GM18867 (cell line): ENCODE measurements around the gene AANAT.
A peak's percentile ranks its signal among the peaks of the same experiment; 100 is the strongest.

Experiments used
- ATAC-seq: cut with Tn5 transposase; IDR thresholded peaks from one replicate; pipeline ENCODE4 v1.9.1; 2021; ENCODE audit warnings: mild to moderate bottlenecking, moderate library complexity; ENCODE audit not compliant: unreplicated experiment

AANAT gene

DNA sequence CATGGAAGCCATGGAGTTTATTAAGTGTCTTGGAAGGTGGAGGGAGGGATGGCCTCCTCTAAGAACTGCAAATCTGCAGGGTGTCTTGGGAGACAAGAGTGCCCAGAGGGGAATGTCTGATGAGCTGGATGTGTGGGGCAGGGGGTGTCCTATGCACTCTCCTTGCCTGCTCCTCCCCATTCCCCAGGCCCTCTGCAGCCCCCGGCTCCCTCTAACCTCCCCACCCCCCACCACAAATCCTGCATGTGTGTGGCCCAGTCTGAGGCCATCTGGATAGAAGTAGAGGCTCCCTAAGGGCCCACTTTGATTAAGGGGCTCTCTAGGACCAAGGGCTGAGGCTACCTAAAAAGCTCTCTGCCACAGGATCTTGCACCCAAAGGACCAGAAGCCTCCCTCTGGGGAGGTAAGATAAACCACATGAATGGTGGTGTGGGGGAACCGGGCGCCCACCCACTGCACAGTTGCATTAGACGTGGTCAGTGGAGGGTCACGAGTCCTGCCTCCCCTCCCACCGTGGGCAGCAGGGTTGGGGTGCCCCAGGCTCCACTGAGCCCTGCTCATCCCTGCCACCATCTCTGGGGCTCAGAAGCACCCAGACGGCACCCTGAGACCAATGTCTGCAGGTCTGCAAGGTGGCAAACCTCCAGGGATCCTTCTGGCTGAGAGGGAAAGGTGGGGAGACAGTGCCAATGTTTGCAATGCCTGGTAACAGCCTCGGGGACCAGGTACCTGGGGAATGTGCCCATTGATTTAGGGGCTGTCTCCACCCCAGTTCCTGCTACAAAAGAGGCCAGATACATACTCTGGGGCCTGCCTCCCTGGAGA, 618 bp downstream of the AANAT start:
- no peak for ATAC-seq

- ATAC-seq = no peak
These were observed 1.2 kb downstream of the AANAT start for GRCh38 chr17:76468634-76469010.

DNA sequence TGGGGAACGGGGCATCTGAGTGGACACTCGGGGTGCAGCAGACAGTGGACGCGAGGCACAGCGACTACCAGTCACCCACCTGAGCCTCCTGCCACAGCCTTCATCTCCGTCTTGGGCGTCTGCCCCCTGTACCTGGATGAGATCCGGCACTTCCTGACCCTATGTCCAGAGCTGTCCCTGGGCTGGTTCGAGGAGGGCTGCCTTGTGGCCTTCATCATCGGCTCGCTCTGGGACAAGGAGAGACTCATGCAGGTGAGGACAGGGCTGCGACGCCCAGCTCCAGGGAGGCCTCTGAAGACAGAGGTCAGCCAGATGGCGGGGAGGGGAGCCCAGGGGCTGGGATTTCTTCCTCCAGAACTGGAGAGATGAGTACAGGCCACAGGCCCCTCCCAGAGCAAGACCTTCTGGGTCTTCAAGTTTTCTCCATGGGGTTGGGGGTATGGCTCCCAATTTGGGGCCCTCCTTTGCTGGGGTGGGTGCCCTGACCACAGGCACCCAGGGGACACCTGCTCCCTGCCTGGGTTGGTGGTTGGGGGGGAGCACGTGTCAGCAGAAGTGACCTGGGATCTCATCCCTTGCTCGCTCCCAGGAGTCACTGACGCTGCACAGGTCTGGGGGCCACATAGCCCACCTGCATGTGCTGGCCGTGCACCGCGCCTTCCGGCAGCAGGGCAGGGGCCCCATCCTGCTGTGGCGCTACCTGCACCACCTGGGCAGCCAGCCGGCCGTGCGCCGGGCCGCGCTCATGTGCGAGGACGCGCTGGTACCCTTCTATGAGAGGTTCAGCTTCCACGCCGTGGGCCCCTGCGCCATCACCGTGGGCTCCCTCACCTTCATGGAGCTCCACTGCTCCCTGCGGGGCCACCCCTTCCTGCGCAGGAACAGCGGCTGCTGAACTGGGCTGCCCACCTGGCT, 1.9 kb downstream of the AANAT start:
- ATAC-seq = no peak

DNA sequence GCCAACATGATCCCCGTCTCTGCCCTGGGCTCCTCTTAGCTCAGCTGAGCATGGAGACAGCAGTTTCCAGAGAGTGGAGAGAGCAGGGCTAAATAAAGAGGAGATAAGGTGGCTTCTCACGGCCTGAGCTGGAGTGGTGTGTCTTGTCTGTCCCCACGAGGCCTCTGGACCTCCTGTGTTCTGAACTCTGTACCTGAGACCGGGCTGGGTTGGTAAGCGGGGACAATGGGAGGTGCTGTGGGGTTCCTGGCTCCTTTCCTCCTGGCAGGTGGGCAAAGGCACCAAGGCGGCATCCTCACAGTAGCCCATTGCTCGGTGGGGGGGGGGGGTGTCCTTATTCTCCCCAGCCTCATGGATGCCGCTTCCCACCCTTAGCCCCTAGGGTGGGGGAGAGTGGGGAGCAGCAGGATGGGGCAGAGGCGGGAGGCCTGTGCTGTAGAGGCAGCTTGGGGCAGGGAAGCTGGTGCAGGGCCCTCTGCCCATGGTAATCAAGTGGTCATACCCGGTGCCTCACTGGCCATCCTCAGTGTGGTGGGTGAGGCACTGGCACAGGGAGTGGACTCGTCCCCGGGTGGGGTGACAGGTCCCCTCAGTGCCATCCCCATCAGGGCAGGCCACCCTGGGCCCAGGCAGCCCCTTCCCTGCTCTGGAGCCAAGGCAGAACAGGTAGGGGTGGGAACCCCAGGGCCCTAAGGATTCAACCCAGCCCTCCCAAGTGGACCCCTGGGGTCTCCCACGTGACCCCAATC, 2.8 kb downstream of the AANAT start:
- no peak for ATAC-seq

DNA sequence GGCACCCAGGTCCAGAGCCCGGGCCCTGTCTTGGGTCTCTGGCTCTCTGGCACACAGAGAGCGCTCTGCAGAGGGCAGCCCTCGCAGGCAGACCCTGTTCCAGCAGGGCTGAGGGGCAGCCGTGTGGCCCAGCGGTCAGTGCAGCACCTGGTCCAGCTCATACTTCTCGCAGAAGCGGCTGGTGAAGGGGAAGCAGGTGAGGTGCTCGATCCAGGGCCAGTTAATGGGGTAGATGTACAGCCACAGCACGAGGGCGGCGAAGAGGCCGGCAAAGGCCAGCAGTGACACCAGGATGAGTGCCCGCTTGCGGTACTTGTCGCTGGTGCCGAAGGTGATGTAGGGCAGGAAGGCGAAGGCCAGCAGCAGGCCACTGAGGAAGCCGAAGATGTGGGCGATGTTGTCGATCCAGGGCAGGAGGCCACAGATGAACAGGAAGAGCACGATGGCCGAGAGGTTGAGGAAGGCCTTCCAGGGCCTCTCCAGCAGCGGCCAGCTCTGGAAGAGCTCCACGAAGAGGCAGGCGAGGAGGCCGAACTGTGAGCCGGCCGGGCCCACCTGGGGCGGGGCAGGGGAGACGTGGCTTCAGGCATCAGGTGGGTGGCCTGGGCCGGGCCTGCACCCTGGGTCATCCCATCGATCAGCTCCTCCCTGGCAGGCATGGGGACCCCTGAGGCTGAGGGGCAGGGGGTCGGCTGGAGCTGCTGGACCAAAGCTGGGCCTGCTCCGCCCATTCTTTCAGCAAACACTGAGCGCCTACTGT, 4.3 kb downstream of the AANAT start:
- ATAC-seq = no peak

DNA sequence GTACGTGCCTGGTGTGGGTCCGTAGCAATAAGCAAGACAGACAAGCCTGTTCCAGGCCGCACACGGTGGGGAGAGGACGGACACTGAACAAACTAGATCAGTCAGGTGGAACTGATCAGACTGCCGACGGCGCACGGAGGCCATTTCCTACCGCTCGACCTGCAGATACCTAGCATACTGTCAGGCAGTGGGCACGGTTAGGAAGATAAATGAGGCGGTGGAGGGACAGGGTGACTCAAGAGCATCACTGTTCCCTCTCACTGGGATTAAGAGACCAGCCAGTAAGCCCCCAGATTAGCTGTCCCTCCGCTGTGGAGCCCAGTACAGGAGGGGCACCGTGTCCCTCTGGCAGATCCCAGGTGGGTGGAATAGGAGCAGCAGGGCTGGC, 4.8 kb downstream of the AANAT start:
- ATAC-seq = no peak

GRCh38 chr17:76472726-76473125, 5.3 kb downstream of the AANAT start:
- ATAC-seq = no peak

- ATAC-seq = no peak
These were observed 6.2 kb downstream of the AANAT start for GRCh38 chr17:76473541-76473985.

DNA sequence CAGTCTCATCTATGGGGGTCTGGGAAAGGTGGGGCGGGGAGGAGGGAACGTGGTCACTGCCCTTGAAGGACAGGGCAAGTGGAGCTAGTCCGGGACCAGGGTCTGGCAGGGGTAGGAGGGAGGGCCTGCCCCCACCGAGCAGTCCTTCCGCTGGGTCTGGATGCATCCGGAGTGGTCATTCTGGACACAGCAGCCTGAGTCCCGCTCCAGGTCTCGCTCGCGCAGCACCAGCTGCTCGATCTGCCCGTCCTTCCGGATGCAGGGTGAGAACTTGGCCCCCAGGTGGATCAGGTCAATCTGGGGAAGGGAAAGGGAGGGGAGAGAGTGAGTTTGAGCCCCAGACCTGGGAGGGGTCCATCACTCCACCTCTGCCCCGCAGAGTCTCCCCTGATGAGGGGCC, 6.8 kb downstream of the AANAT start:
- no peak for ATAC-seq

DNA sequence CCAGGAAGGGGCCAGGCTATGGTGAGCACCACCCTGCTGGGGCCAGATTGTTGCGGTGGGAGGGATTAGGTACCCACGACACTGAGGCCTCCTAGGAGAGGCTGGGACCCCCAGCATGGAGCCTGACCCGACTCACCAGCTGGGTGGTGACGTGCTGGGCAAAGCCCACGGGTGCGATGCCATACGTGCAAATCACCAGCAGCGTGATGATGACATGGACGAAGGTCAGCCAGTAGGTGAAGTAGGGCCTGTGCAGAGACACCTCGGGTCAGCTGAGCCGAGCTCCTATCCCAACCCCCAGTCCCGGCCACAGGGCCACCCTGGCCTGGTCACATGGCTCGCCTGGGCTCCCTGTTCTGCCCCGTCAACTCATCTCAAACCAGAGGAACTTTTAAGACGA, 7.5 kb downstream of the AANAT start:
- no peak for ATAC-seq

- ATAC-seq = no peak
These were observed 7.9 kb downstream of the AANAT start for GRCh38 chr17:76475302-76475701.

- ATAC-seq = no peak
These were observed 9.3 kb downstream of the AANAT start for GRCh38 chr17:76476736-76477135.

DNA sequence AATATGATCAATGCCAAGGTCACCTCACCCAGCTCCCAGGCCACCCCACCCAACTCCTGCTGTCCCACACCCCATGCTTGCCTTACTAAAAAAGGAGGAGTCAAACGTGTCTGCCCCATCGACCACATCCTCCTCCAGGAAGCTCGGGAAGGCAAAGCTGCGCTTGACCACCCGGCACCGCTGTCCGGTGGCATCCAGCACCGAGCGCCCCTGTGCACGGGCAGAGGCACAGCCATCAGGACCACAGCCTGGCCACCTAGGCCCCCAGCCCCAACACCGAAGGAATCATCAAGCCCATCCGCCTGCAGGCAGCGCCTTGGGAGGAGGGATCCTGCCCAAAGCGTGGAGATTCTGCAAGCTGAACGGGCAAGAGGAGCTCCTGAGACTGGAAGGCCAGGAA, 10.2 kb downstream of the AANAT start:
- ATAC-seq = no peak

DNA sequence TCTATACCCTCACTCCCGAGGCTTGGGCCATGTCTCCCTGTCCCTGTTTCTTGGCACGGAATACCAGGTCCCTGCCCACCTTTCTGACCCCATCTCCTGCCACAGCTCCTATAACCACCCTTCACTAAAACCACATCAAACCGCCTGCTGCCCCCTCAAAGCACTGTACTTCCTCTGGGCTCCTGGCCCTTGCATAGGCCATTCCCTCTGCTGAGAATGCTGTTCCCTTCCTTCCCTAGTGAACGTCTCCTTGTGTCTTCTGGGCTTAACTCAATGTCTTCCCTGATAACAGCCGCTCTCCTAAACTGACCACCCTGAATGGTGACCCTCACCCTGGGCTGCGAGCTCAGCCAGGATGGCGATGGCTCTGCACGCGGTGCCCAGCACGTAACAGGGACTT, 10.7 kb downstream of the AANAT start:
- no peak for ATAC-seq

DNA sequence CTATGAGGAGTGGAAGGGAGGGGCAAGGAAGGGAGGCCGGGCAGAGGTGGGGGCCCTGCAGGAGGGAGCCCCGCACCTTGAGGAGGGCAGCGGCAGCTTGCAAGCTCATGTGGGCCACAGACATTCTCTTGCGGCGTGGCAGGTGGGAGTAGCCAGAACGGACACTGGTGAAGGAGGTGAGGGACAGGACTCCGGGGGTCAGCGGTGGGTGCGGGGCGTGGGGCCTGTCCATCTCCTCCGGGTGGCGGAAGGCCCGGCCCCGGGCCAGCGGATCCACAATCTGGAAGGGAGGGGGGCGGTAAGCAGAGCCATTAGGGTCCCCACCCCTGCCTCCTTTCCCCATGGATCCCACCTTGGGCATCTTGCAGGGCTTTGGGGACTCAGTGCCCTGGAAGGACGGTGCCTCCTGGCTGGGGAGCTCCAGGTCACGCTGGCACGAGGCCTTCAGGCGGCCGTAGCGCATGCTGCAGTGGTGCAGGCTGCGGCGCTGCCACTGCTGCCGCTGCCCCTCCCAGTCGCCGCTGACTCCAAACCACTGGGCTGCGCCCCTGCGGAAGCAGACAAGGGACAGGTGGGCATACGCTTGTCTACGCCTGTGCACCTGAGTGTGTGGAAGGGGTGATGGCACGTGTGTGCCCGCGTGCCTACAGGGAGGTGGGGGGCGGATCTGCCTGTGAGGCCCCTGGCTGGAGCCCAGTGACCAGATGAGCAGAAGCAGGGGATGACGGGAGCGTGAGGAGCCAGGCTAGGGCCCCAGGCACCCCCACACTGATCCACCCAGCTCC, 11.5 kb downstream of the AANAT start:
- no peak for ATAC-seq

DNA sequence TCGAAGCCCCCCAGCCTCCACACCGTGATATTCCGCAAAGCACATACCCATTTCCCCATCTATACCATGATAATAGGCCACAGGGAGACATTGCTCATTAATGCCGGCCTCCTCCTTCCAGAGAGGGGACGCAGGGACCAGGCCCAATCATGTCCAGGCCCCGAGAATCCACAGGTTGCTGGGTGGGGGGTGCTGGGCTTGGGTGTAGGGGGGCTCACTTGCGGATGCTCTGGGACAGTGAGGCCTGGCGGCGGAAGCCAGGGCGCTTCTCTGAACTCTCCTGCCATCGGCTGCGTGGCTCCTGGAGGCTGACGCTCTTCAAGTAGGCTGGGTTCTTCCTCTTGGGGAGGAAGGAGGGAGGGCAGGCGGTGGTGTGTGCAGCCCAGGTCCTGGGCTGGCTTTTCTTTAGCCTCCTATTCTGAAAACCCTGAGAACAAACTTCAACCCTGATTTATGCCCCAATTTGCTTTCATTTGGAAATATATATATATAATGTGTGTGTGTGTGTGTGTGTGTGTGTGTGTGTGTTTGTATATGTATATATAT, 12.2 kb downstream of the AANAT start:
- ATAC-seq = no peak

- ATAC-seq = no peak
These were observed 13.2 kb downstream of the AANAT start for GRCh38 chr17:76480632-76481031.

GRCh38 chr17:76481071-76481655, 13.8 kb downstream of the AANAT start:
- ATAC-seq = peak; percentile 45

DNA sequence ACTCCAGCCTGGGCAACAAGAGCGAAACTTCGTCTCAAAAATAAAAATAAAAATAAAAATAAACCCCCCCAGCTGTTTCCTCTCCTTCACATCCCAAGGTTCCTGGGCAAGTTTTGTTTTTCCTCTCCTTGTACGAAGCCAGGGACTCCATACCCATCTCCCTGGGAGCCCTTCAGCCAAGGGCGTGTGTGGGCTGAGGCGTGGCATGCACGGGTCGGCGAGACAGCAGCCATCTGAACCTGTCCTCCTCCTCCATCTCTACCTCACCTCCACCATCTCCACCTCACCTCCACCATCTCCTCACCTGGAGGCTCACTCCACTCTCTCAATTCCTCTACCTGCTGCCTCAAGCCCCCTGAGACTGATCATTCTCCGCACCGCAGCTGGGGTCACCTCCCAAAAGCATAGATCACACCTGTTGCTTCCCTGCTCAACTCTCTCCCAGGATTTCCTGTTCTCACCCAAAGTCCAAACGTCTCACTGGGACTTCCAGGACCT, 16.9 kb downstream of the AANAT start:
- no peak for ATAC-seq
